ENCODE data around the gene STON2. TPM values are rescaled to one million over a fixed set of nuclear protein-coding genes. Genes with fewer than 3 reads are reported as not detected.
A peak's percentile ranks its signal among the peaks of the same experiment; 100 is the strongest.

STON2 gene
- total RNA-seq, 1 donor from 2014 or later, result 54.4 TPM

DNA sequence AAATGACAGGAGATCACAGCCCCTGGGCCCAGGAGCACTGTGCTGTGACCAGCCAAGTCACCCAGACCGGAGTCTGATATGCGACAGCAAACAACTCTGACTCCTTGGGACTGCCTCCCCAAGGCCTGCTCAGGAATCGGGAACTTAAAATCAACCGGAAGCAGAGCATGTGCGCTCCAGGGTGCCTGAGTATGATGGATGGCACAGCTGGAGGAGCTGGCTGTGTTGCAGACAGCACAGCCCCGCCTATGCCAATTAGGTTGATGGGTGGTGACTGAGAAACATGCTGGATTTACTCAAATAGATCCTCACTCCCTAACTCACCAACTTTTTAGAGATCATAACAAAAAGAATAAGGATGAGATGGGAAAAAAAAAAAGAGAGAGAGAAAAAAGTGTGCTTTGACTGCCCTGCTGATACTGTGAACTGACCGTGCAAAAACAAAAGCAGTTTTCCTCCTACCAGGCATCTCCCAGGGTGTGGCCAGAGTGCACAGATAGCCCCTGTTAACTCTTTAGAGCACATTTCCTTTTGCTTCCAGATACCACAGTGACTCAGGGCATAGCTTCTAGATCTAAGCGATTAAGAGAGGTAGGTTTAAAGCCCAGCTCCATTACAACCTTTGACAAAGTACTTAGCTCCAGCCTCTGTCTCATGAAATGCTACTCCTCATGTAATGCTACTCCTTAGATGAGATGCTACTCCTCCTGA lies 27.4 kb upstream of the STON2 start:
- intact Hi-C loops (cut with DNase I), result no loop called here
- ATAC-seq, result no peak
- DNase-seq (ENCODE audit: low spot score), result no peak

DNA sequence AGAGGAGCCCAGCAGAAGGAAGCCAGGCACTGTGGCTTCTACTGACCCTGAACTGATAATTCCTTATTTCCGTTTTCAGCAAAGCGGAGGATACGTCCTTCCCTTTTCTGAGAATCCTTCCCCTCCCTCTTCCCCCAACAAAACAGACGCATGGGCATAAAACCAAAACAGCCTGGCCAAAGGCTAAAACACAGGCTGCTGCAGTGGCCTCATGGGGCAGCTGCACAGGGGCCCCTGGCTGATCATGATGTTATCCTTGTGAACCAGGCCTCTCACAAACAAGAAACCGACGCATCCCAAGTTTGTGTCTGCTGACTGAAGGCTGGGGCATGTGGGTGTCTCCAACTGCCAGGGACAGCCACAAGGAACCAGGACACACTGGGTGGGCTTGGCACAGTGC lies 23.4 kb upstream of the STON2 start:
- DNase-seq (ENCODE audit: low spot score), result peak; percentile 66
- intact Hi-C loops (cut with DNase I), result no loop called here
- ATAC-seq, result peak; percentile 92

GRCh38 chr14:81418057-81418790 lies 18.1 kb upstream of the STON2 start:
- no peak for ATAC-seq
- intact Hi-C loops (cut with DNase I), result no loop called here
- no peak for DNase-seq (ENCODE audit: low spot score)

- ATAC-seq (no peak), DNase-seq (ENCODE audit: low spot score) (no peak)
- intact Hi-C loops (cut with DNase I), result no loop called here
Measured at GRCh38 chr14:81416981-81417380, 16.9 kb upstream of the STON2 start.

DNA sequence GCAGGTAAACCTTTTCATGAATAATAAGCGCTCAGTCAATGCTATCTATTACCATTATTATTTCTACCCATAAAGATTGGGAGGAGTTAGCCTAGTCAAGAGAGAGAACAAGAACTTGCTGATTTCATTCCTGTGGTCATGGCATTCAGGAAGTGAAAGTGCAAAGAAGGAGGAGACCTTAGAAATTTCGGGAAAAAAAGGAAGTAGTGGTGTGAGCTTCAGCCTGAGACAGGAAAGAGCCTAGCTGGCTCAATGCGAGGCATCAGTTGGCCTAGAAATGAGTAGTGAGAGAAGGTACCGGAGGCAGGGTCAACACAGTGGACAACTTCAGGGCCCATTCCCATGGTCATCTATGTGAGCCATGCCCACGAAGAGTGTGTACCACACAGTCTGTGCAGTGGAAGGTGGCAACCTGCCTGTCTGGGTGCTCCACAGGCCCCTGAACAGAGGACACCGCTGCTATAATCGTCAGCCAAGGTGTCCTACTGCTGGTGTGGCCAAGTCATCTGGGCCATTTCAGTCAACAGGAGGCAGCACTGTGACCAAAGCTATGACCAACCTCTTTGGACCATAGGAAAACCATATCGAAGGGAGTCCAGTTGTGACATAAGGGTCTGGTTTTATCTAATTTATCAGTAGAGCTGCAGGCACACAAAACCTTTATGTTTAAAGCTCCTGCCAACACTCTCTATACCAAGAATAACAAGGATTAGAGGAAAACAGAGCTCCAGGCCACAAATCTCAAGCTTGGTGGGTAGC lies 16.2 kb upstream of the STON2 start:
- ATAC-seq, result peak; percentile 56
- intact Hi-C loops (cut with DNase I), result no loop called here
- DNase-seq (ENCODE audit: low spot score), result no peak

DNA sequence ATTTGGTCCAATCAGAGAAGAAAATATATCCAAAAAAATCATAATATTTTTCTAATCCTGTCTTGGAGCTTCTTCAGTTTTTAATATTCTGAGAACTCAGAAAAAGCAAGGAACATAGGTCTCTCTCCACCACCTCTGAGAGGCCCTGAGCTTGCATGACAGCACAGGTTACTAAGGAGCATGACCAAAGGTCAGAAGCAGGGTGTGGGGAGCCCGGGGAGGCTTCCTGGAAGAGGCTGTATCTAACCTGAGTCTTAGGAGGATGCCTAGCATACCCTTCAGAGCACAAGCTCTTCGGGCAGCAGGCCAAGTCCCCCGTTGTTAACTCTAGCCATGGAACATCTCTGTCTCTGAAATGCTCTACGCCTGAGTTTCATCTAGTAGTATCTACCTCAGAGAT lies 15.7 kb upstream of the STON2 start:
- peak; percentile 27 for ATAC-seq
- DNase-seq (ENCODE audit: low spot score), result no peak
- intact Hi-C loops (cut with DNase I), result no loop called here

DNA sequence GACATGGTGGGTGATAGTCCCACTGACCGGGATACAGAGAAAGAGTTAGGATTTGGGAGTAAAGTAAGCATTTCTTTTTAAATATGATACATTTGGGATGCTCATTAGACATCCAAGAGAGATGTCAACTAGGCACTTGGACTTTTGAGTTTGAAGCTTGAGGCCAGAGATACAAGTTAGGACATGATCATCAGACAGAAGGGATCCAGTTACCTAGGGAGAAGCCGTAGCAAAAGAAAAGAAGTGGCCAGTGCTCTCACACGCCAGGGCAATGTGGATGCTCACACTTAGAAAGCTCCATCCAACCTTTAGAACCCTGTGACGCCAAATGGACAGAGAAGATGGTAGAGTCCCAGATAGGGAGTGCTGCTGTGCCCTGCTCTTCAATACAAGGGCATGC lies 14.0 kb upstream of the STON2 start:
- no peak for ATAC-seq
- intact Hi-C loops (cut with DNase I), result no loop called here
- DNase-seq (ENCODE audit: low spot score), result no peak

- DNase-seq (ENCODE audit: low spot score) (no peak), ATAC-seq (no peak)
- intact Hi-C loops (cut with DNase I), result no loop called here
Measured at GRCh38 chr14:81412779-81413178, 12.7 kb upstream of the STON2 start.

- intact Hi-C loops (cut with DNase I), result no loop called here
- DNase-seq (ENCODE audit: low spot score), result no peak
- no peak for ATAC-seq
Measured at GRCh38 chr14:81408595-81408994, 8.5 kb upstream of the STON2 start.

DNA sequence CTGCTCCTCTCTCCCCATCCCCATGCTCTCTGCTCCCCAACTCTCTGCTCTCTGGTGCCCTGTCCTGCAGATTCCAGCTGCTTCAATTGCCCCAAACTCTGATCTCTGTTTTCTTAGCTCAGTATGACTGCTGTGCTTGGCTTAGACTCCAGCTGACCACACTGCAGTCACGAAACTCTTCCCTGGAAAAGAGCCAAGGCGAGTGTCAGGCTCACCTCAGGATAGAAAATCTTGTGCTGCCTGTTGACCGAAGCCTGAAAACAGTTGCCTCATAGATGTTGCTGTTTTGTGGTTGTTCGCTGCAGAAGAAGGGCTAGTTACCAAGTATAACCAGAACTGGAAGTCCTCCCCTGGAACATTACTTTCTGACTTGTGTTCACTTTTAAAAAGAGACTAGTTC lies 6.7 kb upstream of the STON2 start:
- intact Hi-C loops (cut with DNase I), result no loop called here
- peak; percentile 68 for DNase-seq (ENCODE audit: low spot score)
- peak; percentile 86 for ATAC-seq

DNA sequence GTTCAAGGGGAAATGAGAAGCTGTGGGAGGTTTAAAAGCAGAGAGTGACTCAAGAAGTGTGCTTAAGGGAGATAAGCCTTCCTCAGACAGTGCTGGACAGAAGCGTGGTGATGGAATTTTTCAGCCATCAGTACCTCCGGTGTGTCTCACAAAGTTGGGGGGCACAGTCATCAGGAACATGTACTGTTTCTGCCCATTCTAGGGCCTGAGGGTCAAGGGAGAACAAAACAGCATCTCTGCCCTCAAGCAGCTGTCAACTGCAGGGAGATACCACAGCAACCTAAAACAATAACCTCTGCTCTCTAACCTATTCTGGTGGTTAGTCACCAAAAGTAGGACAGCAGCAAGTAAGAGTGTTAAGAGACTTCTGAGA lies 2.0 kb upstream of the STON2 start:
- intact Hi-C loops (cut with DNase I), result no loop called here
- DNase-seq (ENCODE audit: low spot score), result no peak
- ATAC-seq, result no peak

- ATAC-seq (peak; percentile 80), DNase-seq (ENCODE audit: low spot score) (no peak)
- intact Hi-C loops (cut with DNase I), result no loop called here
Measured at GRCh38 chr14:81401420-81402122, 1.4 kb upstream of the STON2 start.

DNA sequence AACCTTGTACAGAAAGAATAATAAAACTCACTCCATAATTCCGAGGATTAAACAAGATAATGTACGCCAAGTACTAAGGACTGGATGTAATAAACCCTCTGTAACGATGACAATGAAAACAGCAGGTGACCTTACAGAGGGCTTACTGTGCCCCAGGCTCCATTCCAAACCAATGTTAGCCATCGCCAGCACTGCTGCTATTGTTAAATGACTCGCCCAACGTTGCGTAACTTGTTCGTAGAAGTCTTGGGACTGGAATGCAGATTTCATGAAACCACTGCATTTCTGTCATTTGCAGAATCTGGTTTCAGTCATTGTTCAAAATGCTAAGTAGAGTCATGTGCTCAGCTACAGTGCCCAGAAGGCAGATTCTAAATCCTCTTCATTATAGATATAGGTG lies 728 bp upstream of the STON2 start:
- ATAC-seq, result peak; percentile 93

DNA sequence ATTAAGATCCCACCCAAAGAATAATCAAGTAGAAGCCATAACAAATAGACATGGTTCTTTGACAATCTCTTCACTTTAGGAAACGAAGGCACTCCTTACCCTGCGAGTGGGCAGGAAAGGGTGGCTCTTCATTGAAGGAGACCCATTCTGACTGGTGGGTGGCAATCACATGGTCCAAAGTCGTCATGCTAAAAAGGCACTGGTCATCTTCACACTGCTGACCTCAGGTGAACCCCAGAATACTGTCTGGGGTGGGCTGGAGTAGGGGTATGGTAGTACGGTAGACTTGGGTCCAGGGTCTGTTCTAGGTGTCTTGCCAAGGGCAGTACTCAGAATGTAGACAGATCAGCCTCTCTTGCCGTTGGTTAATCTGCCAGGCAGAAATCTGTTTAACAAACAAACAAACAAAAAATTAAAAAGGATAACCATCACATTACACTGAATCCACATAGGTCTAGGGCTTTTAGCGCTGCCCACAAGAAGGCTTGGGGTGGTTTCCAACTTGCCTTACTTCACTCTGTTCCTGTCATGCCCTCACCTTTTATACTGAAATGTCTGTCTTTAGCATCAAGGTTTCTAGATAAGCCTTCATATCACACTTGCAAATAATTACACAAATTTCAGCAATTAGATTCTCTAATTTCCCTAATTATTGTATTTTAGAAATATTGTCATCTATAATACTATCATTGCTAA lies 1.8 kb downstream of the STON2 start:
- no peak for ATAC-seq
- intact Hi-C loops (cut with DNase I), result no loop called here

More for the DNA sequence above, 728 bp upstream of the STON2 start:
- intact Hi-C loops (cut with DNase I), result no loop called here
- peak; percentile 81 for DNase-seq (ENCODE audit: low spot score)

DNA sequence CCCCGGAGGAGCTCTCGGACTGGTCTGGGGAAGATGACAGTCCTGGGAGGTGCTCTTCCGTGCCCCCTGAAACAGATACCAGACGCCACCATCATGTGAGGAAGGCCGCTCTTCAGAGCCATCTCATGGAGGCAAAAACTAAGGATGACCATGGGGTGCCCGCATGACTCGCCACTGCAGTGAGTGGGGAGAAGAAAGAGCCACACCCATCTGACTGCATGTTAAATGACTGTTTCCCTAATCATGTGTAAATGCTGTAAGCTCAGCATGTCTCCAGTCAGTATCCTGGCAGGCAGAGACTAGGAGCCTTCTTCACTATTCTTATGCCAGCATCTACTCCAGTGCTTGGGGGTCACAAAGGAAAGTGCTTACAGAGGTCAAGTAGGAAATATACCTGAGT lies 4.0 kb downstream of the STON2 start:
- no peak for DNase-seq (ENCODE audit: low spot score)
- ATAC-seq, result no peak
- intact Hi-C loops (cut with DNase I), result no loop called here

More for the DNA sequence above, 1.8 kb downstream of the STON2 start:
- no peak for DNase-seq (ENCODE audit: low spot score)

- ATAC-seq (no peak), DNase-seq (ENCODE audit: low spot score) (no peak)
- intact Hi-C loops (cut with DNase I), result no loop called here
Measured at GRCh38 chr14:81394739-81395138, 5.4 kb downstream of the STON2 start.

DNA sequence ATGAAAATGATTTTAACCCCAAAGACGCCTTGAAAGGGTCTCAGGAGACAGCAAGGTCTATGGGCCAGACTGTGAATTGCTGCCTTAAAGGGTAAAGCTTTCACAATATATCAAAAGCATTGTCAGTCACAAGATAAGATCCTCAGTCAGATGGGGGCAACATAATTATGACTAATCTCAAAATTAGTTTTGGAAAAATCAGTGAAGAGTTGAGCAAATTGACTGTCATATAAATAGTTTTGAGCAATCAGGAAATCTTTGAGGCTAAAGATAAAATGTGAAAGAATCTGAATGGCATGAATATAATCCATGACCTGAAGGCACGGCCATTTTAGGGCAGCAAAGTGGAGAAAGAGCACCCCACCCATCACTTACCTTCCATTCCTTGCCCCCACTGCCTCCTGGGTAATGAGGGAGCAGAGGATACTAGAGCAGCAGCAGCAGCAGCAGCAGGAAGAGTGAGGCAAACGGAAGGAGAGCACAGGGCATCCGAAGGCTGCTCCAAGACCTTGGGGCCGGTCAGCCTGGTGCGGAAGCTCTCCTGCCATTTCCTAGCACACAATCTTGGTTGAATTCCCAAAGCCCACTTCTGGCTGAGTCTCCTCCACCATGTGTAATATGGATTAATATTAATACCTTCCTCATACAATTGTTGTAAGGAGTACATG lies 7.0 kb downstream of the STON2 start:
- ATAC-seq (no peak), DNase-seq (ENCODE audit: low spot score) (no peak)
- intact Hi-C loops (cut with DNase I), result no loop called here

DNA sequence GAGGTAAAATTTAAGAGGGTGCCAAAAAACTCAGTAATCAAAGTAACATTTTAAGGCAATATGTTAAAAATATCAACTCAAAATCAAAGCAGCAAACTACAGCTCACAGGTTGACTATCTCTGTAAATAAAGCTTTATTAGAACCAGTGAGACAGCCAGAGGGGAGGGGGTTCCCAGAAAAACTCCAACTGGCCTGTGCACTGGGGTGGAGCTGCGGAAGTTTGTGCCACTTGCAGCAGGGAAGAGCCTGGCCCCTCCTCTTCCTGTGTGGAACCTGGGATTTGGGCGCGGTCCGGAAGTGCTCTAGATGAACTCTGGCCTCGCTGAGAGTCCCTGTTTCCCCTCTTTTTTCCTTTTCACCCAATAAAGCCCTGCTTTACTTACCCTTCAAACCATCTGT lies 8.1 kb downstream of the STON2 start:
- ATAC-seq, result no peak
- DNase-seq (ENCODE audit: low spot score), result no peak
- intact Hi-C loops (cut with DNase I), result no loop called here
